ENCODE results near the gene PLA2G3.

Gene PLA2G3

DNA sequence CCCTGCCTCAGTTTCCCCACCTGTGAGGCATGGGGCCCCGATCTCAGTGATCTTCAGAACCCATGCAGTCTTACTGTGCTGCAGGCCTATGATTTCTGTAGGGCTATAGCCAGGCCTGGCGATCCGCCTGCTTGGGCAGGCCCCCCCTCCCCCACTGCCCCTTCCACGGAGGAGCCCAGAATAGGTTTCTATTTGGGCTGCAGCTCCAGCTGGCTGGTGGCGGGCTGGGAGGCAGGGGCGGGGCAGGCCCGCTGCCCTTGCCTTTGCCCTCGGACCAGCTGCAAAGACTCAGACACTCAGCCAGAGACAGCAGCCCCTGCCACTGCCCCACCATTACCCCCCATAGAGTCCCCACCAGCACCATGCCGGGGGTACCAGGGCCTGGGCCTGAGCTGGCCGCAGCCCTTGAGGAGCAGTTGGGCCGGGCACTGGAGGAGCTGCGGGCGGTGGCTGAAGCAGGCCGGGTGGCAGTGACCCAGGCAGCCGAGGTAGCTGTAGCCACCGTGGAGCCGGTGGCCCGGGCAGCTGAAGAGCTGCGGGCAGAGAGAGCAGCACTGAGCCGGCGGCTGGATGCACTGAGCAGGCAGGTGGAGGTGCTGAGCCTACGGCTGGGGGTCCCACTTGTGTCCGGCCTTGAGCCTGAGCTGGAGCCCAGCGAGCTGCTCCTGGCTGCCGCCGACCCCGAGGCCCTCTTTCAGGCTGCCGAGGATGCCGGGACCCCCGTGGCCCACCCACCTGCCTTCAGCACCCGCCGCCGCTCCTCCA, 47.0 kb downstream of the PLA2G3 start:
- TF ChIP-seq, protein P1, sequence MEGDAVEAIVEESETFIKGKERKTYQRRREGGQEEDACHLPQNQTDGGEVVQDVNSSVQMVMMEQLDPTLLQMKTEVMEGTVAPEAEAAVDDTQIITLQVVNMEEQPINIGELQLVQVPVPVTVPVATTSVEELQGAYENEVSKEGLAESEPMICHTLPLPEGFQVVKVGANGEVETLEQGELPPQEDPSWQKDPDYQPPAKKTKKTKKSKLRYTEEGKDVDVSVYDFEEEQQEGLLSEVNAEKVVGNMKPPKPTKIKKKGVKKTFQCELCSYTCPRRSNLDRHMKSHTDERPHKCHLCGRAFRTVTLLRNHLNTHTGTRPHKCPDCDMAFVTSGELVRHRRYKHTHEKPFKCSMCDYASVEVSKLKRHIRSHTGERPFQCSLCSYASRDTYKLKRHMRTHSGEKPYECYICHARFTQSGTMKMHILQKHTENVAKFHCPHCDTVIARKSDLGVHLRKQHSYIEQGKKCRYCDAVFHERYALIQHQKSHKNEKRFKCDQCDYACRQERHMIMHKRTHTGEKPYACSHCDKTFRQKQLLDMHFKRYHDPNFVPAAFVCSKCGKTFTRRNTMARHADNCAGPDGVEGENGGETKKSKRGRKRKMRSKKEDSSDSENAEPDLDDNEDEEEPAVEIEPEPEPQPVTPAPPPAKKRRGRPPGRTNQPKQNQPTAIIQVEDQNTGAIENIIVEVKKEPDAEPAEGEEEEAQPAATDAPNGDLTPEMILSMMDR (IDR thresholded peaks at IDR 0.05; ENCODE audit: insufficient read depth, low read length, poor library complexity, severe bottlenecking) = no peak
- no peak for TF ChIP-seq EZH2phosphoT487 (conservative IDR thresholded peaks at IDR 0.05; ENCODE audit: low read length)
- Histone ChIP-seq H3K79me2 (ENCODE audit: insufficient read depth, low read length) (no peaks in the 10 kb centered on the region), H3K27me3 (ENCODE audit: low read length) (no peaks in the 10 kb centered on the region), H2AFZ (ENCODE audit: low read depth, low read length, severe bottlenecking) (no peak overlapping the region), H3K9ac (ENCODE audit: low read length) (no peak overlapping the region), H3K4me2 (ENCODE audit: low read depth, low read length, poor library complexity, severe bottlenecking) (no peak overlapping the region), H3K36me3 (ENCODE audit: low read length) (no peaks in the 10 kb centered on the region), H3K9me2 (replicated peaks; ENCODE audit: insufficient read depth, low read length) (no peaks in the 10 kb centered on the region), H3F3A (ENCODE audit: insufficient read depth) (no peaks in the 10 kb centered on the region; the same call in 1 of the 2 replicates), H3K4me3 (ENCODE audit: insufficient read depth, low read length, poor library complexity, severe bottlenecking) (no peak overlapping the region), H3K9me3 (ENCODE audit: insufficient read depth, low read length) (no peaks in the 10 kb centered on the region), H3K27ac (ENCODE audit: low read depth, low read length) (no peak overlapping the region), H4K20me1 (ENCODE audit: low read depth, low read length) (no peaks in the 10 kb centered on the region)

GRCh38 chr22:31092161-31092560, 48.1 kb downstream of the PLA2G3 start:
- H3K9me2 ChIP-seq (replicated peaks; ENCODE audit: insufficient read depth, low read length) = no peaks in the 10 kb centered on the region
- H3K36me3 ChIP-seq (ENCODE audit: low read length) = no peaks in the 10 kb centered on the region
- no peak overlapping the region for H2AFZ ChIP-seq (ENCODE audit: low read depth, low read length, severe bottlenecking)
- H3K79me2 ChIP-seq (ENCODE audit: insufficient read depth, low read length) = no peaks in the 10 kb centered on the region
- H3K27me3 ChIP-seq (ENCODE audit: low read length) = no peaks in the 10 kb centered on the region
- no peaks in the 10 kb centered on the region for H4K20me1 ChIP-seq (ENCODE audit: low read depth, low read length)
- no peaks in the 10 kb centered on the region for H3K9me3 ChIP-seq (ENCODE audit: insufficient read depth, low read length)
- no peak overlapping the region for H3K9ac ChIP-seq (ENCODE audit: low read length)
- H3K4me2 ChIP-seq (ENCODE audit: low read depth, low read length, poor library complexity, severe bottlenecking) = no peak overlapping the region
- no peak overlapping the region for H3K4me3 ChIP-seq (ENCODE audit: insufficient read depth, low read length, poor library complexity, severe bottlenecking)
- TF ChIP-seq EZH2phosphoT487 (conservative IDR thresholded peaks at IDR 0.05; ENCODE audit: low read length) = no peak
- TF ChIP-seq, protein P1 (IDR thresholded peaks at IDR 0.05; ENCODE audit: insufficient read depth, low read length, poor library complexity, severe bottlenecking) = no peak
- no peaks in the 10 kb centered on the region; the same call in 1 of the 2 replicates for H3F3A ChIP-seq (ENCODE audit: insufficient read depth)
- H3K27ac ChIP-seq (ENCODE audit: low read depth, low read length) = no peak overlapping the region

DNA sequence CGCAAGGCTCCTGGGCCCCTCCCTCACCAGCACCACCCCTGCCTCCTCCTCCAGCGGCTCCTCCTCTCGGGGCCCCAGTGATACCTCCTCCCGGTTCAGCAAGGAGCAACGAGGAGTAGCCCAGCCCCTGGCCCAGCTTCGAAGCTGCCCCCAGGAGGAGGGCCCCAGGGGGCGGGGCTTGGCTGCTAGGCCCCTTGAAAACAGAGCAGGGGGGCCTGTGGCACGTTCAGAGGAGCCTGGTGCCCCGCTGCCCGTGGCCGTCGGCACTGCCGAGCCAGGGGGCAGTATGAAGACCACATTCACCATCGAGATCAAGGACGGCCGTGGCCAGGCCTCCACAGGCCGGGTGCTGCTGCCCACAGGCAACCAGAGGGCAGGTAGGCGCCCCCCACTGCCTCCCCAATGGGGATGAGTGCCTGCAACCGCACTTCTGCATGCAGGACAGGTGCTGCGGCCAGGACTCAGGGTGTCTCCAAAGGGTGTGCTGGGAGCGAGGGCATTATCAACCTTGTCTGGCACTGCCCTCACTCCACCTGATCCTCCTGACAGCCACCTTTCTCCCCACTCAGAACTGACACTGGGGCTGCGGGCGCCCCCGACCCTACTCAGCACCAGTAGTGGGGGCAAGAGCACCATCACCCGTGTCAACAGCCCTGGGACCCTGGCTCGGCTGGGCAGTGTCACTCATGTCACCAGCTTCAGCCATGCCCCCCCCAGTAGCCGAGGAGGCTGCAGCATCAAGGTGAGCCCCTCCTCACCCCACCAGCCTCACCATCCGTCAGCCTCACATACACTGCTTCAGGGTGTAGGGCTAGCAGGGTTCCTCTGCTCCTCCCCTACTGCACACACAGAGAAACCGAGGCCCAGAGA, 49.0 kb downstream of the PLA2G3 start:
- no peaks in the 10 kb centered on the region for H3K27me3 ChIP-seq (ENCODE audit: low read length)
- H4K20me1 ChIP-seq (ENCODE audit: low read depth, low read length) = no peaks in the 10 kb centered on the region
- no peaks in the 10 kb centered on the region for H3K79me2 ChIP-seq (ENCODE audit: insufficient read depth, low read length)
- no peak overlapping the region for H3K4me3 ChIP-seq (ENCODE audit: insufficient read depth, low read length, poor library complexity, severe bottlenecking)
- TF ChIP-seq, protein P1 (IDR thresholded peaks at IDR 0.05; ENCODE audit: insufficient read depth, low read length, poor library complexity, severe bottlenecking) = no peak
- no peak for TF ChIP-seq EZH2phosphoT487 (conservative IDR thresholded peaks at IDR 0.05; ENCODE audit: low read length)
- no peaks in the 10 kb centered on the region for H3K9me2 ChIP-seq (replicated peaks; ENCODE audit: insufficient read depth, low read length)
- H3K9ac ChIP-seq (ENCODE audit: low read length) = no peak overlapping the region
- no peaks in the 10 kb centered on the region for H3K9me3 ChIP-seq (ENCODE audit: insufficient read depth, low read length)
- H3K27ac ChIP-seq (ENCODE audit: low read depth, low read length) = no peak overlapping the region
- H2AFZ ChIP-seq (ENCODE audit: low read depth, low read length, severe bottlenecking) = no peak overlapping the region
- no peaks in the 10 kb centered on the region for H3K36me3 ChIP-seq (ENCODE audit: low read length)
- H3F3A ChIP-seq (ENCODE audit: insufficient read depth) = no peaks in the 10 kb centered on the region; the same call in 1 of the 2 replicates
- no peak overlapping the region for H3K4me2 ChIP-seq (ENCODE audit: low read depth, low read length, poor library complexity, severe bottlenecking)
